ENCODE measurements around the gene SCIN.
"Not testable (repeated sequence)": the region's sequence is repeated elsewhere in the genome, so short reads cannot be mapped to it uniquely, and the experiment has no call there.

Gene SCIN

DNA sequence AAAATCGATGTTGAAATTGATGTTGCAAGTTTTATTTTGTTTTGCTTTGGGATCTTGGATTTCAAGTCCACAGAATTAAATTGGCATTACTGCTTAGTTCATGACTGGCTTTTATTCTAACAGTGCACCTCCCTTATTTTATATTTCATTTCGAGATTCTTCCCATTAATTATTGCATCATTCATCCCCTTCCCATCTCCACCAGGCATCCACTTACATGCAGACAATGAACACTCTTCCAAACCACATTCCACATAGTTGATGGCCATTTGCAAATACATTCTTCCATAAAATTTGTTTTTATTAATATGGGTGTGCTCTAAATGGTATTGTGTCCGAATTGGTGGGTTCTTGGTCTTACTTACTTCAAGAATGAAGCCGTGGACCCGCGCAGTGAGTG, 15.6 kb upstream of the SCIN start:
- TF ChIP-seq, protein P1, sequence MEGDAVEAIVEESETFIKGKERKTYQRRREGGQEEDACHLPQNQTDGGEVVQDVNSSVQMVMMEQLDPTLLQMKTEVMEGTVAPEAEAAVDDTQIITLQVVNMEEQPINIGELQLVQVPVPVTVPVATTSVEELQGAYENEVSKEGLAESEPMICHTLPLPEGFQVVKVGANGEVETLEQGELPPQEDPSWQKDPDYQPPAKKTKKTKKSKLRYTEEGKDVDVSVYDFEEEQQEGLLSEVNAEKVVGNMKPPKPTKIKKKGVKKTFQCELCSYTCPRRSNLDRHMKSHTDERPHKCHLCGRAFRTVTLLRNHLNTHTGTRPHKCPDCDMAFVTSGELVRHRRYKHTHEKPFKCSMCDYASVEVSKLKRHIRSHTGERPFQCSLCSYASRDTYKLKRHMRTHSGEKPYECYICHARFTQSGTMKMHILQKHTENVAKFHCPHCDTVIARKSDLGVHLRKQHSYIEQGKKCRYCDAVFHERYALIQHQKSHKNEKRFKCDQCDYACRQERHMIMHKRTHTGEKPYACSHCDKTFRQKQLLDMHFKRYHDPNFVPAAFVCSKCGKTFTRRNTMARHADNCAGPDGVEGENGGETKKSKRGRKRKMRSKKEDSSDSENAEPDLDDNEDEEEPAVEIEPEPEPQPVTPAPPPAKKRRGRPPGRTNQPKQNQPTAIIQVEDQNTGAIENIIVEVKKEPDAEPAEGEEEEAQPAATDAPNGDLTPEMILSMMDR (IDR thresholded peaks at IDR 0.05; ENCODE audit: low read depth, low read length): no peak
- no peak overlapping the region for H3K4me3 ChIP-seq (ENCODE audit: low read depth, low read length)

GRCh38 chr7:12555695-12556094, 14.8 kb upstream of the SCIN start:
- not testable (repeated sequence) for H3K4me3 ChIP-seq (ENCODE audit: low read depth, low read length)

DNA sequence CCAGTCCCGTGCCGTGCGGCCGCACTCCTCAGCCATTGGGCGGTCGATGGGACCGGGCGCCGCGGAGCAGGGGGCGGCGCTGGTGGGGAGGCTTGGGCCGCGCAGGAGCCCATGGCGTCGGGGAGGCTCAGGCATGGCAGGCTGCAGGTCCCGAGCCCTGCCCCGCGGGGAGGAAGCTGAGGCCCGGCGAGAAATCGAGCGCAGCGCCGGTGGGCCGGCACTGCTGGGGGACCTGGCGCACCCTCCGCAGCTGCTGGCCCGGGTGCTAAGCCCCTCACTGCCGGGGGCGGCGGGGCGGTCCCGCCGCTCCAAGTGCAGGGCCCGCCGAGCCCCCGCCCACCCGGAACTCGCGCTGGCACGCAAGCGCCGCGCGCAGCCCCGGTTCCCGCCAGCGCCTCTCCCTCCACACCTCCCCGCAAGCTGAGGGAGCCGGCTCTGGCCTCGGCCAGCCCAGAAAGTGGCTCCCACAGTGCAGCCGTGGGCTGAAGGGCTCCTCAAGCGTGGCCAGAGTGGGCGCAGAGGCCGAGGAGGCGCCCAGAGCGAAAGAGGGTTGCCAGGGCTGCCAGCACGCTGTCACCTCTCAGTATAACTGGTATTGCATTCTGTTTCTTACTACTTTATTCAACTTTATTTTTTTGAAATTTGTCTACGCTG, 14.3 kb upstream of the SCIN start:
- H3K4me3 ChIP-seq (ENCODE audit: low read depth, low read length): not testable (repeated sequence)

DNA sequence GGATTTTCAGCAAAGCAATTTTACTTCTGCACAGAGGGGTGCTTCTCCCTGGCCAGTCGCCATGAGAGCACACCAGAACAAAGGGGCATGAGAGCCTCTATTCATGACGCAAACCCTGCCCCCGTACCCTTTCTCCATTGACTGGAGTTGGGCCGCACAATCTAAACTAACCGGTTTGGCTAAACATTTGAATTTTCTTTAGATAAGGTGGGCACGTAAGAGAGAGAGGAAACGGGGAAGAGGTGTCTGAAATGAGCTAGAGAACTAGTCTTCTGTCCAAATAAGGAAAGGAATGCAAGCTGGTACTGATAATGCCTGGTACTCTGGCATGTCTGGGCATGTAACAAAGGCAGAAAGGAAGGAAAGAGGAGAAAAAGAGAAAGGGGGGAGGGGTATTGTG, 13.2 kb upstream of the SCIN start:
- no peak overlapping the region for H3K4me3 ChIP-seq (ENCODE audit: low read depth, low read length)
- TF ChIP-seq, protein P1 (IDR thresholded peaks at IDR 0.05; ENCODE audit: low read depth, low read length): no peak

DNA sequence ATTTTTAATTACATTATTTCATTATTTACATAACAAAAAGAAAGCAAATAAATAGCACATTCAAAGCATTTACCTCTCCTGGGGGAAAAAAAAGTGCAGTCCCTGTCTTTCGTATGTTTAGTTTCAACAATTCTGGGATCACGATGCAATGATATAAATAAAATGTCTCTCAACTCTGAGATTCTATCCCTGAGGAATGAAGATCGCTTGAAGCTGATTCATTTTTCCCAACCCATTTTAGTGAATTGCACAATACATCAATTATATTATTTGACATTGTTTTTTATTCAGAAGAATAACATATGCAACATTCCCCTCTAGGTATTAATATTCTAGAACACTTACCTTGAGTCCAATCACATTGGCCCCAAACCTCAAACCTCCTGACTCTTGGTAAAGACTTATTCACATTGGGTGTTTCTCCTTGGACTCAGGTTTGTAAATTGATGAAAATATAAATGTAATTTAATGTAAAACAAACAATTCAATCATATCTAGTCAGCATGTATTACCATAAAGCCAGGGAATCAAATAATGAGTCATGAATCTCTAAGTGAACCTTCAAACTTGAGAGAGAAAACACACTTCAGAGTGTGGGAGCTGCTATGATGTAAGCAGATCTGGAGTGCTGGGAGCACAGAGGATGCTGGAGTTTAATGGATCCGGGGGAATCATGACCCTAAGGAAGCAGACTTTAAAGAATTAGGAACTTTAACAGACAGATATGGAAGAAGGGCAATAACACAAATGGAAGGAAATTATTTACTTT, 5.3 kb upstream of the SCIN start:
- H3K4me3 ChIP-seq (ENCODE audit: low read depth, low read length): no peak overlapping the region
- TF ChIP-seq, protein P1 (IDR thresholded peaks at IDR 0.05; ENCODE audit: low read depth, low read length): no peak

GRCh38 chr7:12565873-12566272, 4.6 kb upstream of the SCIN start:
- TF ChIP-seq, protein P1 (IDR thresholded peaks at IDR 0.05; ENCODE audit: low read depth, low read length): no peak
- no peak overlapping the region for H3K4me3 ChIP-seq (ENCODE audit: low read depth, low read length)

DNA sequence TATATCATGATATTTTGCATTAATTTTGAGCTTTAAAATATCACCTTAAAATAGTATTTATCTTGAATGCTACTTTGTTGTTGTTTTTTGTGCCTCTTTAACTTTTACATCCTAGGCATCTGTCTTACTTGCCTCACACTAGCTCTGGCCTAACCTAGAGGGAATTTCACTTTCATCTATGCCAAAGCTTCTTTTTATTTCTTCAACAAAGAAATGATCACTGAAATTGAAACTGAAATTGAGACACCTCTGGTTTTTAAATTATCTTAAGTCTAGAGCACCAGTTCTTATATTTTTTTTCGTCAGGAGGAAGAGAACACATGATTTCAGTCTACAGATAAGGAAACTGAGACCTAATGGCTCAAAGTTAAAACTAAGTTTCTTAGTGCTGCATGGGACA, 3.5 kb upstream of the SCIN start:
- TF ChIP-seq, protein P1 (IDR thresholded peaks at IDR 0.05; ENCODE audit: low read depth, low read length): no peak
- H3K4me3 ChIP-seq (ENCODE audit: low read depth, low read length): no peak overlapping the region

DNA sequence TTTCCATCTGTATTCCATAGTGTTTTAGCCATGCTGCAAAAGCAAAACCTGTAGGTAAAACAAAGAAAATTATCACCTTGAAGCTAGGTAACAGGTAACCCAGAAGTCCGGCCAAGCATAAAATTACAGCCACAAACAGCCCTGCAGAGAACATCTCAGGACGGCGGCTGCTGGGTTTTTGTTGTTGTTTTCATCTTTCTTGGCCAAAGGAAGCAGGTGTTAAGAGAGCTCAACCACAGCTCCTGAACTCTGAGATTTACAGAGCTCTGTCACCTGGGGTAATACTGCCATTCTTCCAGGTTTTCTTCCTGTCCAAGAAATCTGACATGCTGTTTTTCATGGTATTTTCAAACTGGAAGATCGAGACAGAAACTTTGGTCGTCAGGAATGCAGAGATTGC, 847 bp upstream of the SCIN start:
- TF ChIP-seq, protein P1 (IDR thresholded peaks at IDR 0.05; ENCODE audit: low read depth, low read length): no peak
- no peak overlapping the region for H3K4me3 ChIP-seq (ENCODE audit: low read depth, low read length)

All from WI38 (cell line).